Fibroblast of peridontal ligament (primary cell): Measurements from ENCODE around the gene ZNF780A.
"Not testable (repeated sequence)": the region's sequence is repeated elsewhere in the genome, so short reads cannot be mapped to it uniquely, and the experiment has no call there.

Experiments
- DNase-seq: peaks from one replicate; pipeline ENCODE4 v3.0.0-alpha.2; 2010; ENCODE audit errors: extremely low read depth

ZNF780A gene

DNA sequence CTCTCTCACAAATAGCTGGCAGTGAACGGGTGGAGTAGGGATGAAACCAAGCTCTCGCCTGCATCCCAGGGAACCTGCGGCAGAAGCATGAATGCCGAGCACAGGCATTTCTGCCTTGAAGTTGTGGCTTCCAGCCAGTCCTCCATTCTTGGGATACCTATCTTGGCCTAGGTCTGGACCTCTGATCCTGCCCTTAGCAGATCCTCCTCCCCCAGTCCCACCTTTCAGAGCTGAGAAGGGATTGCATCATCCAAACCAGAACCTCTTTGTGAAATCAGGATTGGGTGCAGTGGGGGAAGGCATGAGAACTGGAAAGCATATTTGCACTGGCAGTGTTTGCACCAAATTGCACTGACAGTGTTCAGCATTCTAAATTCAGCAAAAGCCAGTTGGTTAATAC lies 5.8 kb downstream of the ZNF780A start:
- DNase-seq = no peak

DNA sequence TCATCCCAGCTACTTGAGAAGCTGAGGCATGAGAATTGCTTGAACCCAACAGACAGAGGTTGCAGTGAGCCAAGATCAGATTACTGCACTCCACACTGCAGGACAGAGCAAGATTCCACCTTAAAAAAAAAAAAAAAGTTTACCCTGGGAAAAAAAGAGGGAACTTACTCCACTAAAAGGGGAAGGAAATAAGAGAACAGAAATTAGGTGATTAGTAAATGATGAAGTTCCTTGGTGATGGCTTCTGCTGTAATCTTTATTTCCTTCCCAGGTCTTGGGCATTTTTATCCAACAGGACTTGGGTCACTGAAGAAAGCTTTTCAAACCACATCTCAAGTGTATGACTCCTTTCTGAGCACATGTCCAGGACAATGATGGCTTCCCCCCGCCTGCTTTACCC lies 9.3 kb downstream of the ZNF780A start:
- DNase-seq = no peak

DNA sequence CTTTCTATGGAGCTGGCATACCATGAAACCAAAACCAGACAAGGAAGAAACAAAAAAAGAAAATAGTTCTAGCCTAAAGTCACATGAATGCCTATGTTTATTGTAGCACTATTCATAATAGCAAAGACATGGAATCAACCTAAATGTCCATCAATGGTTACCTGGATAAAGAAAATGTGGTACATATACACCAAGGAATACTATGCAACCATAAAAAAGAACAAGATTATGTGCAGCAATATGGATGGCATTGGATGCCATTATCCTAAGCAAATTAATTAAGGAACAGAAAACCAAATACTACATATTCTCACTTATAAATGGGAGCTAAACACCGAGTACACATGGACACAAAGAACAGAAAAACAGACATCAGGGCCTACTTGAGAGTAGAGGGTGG lies 10.5 kb downstream of the ZNF780A start:
- DNase-seq = no peak

DNA sequence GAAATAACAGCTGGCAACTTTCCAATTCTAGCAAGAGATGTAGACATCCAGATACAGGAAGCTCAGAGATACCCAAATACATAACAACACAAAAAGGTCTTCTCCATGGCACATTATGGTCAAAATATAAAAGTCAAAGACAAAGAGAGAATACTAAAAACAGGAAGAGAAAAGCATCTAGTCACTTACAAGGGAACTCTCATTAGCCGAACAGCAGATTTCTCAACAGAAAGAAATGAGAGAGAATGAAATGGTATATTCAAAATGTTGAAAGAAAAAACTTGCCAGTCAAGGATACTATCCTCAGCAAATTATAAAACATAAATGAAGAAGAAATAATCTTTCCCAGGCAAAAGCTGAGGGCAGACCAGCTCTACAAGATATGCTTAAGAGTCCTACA lies 12.4 kb downstream of the ZNF780A start:
- no peak for DNase-seq

DNA sequence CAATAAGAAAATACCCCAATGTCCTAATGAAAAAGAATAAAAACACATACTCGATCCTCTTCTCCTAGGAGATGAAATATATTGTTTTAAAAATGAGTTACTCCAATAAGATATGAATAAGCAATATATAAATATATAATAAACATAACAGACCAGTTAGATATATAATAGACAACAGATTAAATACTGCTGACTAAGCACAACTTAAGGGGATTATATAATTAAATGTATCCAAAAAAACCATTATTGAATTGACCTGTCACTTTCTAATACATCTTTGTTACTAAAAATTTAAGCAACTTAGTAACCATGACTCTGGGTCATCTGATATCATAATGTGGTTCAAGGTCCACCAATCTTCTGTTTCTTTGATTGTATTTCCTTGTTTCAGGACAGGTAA lies 20.7 kb downstream of the ZNF780A start:
- DNase-seq = no peak

DNA sequence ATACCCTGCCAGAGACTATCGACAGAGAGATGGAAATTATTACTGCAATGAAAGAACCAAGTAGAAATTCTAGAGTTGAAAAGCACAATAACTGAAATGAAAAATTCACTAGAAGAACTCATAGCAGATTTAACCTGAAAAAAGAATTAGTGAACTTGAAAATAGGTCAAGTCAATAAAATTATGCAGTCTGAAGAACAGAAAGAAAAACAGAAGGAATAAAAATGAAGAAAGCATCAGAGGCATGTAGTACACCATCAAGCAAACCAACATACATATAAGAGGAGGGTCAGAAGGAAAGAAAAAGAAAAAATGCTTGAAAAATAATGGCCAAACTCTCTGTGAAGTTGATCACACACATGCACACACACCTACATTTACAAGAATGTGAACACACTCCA lies 31.1 kb downstream of the ZNF780A start:
- no peak for DNase-seq

DNA sequence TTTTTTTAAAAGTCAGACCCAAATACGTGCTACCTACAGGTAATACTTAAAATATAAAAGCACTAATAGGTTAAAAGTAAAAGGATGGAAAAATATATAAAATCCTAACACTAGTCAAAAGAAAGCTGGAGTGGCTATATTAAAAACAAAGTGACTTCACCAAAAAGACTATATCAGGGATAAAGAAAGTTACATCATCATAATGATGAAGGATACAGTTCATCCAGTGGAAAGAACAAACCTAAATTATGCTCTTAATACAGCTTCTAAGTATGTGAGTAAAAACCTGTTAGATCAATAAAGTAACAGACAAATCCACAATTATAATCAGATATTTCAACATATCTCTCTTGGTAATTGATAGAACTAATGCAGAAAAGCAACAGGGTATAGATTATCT lies 33.6 kb downstream of the ZNF780A start:
- DNase-seq = no peak

DNA sequence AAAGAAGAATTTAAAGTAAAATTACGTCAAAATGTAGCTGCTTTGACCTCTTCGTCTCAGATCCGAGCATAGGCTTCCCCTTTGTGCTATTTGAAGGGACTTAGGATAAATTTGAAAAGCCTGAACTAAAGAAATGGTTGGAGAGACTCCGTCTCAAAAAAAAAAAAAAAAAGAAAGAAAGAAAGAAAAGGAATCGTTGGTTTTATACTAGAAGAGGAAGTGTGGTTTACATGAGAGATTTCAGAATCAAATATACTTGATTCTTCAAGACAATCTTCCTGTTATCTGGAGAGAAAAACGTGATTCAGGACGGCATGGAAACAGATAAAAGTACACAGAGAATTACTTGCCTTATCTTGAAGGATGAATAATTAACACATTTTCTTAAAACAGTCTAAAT lies 34.2 kb downstream of the ZNF780A start:
- DNase-seq = no peak

DNA sequence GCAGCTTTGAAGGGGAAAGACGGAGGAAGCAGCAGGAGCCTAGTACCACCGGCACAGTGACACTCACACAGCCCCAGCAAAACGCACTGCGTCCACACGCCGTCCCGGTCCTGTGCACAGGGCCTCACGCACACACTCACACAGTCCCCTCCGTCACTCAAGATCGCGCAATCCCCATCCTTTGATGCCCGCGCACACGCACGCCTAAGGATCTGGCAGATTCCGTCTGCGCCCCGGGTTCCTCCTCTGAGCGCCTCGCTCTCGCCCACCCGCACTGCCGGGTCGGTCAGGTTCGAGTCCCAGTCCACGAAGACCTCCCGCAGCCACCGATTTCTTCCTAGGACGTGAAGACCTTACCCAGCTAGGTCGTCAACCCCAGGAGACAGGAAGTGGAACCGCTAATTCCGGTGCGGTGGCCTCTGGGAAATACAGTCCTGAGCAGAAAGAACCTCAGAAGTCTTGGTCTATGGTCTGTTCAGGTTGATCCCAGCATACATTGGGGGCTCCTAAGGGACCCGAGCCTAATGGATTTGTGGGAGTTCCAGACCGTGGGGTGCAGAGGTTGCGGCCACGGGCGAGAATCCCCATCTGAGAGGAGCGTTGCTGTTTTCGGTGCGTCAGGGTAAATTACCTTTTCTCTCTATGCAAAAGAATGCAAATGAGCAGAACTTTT lies 34.8 kb downstream of the ZNF780A start, which contains the start of gene ZNF780B:
Gene ZNF780B (minus strand): TSS at position 400 of the 673 bp plus-strand sequence. CDS start 5,899 bp downstream, outside the sequence.
- DNase-seq = peak; percentile 55

DNA sequence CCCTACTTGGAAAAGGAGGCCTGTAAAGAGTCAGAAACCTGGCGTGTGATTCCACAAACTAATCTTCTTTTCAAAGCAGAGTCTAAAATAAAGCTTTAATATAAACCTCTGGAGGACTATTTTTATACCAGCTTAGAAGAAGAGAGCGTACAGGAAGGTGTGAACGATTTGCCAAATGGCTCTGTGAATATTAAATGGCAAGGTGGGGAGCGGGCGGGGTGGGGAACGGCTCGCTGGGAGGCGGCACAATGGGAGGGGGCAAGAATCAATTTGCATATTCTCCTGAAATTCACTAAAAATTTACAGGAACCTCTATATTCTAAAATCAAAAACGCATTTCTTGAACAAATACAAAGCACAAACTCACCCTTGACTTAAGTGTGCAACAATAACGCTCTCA lies 35.7 kb downstream of the ZNF780A start:
- DNase-seq = no peak

DNA sequence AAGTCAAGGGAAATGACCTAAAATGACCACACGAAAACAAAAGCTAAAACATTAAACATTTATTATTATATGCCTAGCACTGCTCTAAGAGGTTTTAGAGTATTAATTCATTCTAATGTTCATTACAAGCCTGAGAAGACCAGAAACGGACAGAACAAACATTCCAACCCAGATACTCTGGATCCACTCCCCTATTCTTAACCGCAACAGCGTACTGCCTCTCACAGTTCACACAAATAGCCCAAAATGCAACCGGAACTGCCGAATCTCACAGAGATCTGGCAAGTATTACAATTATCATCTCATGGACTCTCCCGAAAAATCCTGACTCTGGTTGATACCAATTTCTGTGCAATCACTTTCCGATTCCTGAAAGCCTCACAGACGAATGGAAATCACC lies 36.1 kb downstream of the ZNF780A start:
- no peak for DNase-seq

DNA sequence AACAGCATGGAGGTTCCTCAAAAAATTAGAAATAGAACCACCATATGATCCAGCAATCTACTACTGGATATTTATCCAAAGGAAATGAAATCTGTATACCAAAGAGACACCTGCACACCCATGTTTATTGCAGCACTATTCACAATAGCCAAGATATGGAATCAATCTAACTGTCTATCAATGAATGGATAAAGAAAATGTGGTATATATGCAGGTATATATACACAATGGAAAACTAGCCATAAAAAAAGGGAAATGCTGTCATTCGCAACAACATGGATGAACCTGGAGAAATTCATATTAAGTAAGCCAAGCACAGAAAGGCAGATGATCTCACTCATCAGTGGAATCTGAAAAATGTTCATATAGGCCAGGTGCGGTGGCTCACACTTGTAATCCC lies 37.3 kb downstream of the ZNF780A start:
- DNase-seq = no peak

DNA sequence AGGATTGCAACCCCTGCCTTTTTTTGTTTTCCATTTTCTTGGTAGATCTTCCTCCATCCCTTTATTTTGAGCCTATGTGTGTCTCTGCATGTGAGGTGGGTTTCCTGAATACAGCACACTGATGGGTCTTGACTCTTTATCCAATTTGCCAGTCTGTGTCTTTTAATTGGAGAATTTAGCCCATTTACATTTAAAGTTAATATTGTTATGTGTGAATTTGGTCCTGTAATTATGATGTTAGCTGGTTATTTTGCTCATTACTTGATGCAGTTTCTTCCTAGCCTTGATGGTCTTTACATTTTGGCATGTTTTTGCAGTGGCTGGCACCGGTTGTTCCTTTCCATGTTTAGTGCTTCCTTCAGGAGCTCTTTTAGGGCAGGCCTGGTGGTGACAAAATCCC lies 49.0 kb downstream of the ZNF780A start:
- not testable (repeated sequence) for DNase-seq

DNA sequence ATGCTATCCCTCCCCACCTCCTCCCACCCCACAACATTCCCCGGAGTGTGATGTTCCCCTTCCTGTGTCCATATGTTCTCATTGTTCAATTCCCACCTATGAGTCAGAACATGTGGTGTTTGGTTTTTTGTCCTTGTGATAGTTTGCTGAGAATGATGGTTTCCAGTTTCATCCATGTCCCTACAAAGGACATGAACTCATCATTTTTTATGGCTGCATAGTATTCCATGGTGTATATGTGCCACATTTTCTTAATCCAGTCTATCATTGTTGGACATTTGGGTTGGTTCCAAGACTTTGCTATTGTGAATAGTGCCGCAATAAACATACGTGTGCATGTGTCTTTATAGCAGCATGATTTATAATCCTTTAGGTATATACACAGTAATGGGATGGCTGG lies 52.7 kb downstream of the ZNF780A start:
- DNase-seq = not testable (repeated sequence)

DNA sequence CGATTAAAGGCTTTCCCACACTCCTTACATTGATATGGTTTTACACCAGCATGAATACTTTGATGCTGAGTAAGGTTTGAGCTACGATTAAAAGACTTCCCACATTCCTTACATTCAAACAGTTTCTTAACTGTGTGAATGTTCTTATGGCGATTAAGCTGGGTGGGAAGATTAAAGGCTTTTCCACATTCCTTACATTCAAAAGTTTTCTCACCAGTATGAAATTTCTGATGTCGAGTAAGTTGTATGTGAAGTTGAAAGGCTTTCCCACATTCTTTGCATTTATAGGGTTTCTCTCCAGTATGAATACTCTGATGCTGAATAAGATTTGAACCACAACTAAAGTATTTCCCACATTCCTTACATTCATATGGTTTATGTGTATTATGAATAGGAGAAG lies 54.7 kb downstream of the ZNF780A start:
- no peak for DNase-seq

DNA sequence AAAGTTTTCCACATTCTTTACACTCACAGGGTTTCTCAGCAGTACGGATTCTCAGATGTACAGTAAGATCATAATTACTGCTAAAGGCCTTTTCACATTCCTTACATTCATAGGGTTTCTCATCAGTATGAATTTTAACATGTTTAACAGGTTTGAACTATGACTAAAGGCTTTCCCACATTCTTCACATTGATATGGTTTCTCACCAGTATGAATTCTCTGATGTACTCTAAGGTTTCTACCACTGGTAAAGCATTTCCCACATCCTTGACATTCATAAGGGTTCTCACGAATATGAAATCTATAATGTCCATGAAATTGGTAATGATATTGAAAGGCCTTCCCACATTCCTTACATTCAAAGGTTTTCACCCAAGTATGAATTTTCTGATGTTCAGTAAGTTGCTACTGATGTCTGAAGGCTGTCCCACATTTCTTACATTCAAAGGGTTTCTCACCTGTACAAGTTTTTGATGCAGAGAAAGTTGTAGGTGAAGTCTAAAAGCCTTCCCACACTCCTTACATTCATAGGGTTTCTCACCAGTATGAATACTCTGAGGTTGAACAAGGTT lies 56.7 kb downstream of the ZNF780A start:
- DNase-seq = no peak

DNA sequence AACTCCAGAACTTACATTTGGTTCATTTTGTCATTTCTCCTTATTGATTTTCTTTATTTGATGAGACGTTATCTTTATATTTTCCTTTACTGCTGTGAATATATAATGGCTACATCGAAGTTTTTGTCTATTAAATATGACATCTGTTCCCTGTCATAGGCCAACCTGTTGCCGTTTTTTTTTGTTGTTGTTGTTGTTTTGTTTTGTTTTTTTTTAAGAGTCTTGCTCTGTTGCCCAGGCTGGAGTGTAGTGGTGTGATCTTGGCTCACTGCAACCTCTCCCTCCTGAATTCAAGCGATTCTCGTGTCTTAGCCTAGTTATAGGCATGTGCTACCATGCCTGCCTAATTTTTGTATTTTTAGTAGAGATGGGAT lies 64.2 kb downstream of the ZNF780A start:
- DNase-seq = no peak

DNA sequence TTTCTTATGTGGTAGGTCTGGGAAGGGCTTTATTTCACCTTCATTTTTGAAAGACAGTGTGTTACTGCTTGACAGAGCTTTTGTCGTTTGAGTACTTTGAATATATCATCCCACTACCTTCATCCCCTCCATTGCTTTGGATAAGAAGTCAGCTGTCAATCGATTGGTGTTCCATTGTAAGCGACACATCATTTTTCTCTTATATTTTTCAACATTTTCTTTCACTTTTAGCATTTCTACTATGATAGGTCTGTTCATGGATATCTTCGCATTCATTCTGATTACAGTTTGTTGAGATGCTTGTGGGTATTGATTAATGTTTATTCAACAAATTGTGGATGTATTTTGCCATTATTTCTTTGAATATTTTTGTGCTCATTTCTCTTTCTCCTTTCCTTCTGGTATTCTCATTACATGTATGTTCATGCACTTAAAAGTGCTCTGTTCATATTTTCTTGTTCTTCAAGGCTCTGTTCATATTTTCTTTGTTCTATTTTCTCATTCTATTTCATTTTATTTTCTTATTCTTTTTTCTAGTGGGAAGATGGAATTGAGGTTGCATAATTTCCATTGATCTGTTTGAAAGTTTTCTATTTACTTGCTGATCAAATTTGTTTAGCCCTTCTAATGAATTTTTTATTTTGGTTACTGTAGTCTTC lies 64.7 kb downstream of the ZNF780A start:
- DNase-seq = no peak

DNA sequence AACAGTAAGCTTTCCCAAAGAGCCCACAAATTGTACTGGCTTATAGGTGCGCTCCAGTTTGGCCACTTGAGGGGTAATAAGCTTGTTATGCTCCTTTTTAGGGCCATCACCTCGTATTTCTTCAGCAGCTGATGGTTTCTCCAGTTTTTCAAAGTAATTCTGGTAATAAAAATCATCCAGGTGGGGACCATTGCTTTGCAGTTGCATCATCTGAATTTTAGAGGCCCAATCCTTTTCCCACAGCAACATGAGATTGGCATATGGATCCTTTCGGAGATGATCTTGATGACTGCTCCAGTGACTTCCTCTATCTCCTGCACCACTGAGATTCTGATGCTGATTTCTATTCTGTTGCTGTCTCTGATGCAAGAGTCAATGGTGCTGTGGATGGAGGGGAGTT lies 66.8 kb downstream of the ZNF780A start:
- no peak for DNase-seq
